C4-2B (cell line): Measurements from ENCODE around the gene BSND.

Experiments used
- CTCF ChIP-seq: fragments of 450-650 bp; conservative IDR thresholded peaks from 2 replicates; pipeline ENCODE4 v1.5.1; 2017; ENCODE audit warnings: mild to moderate bottlenecking
- ZFX ChIP-seq: fragments of 450-650 bp; IDR thresholded peaks from 2 replicates; pipeline ENCODE4 v1.6.1; 2017

GRCh38 chr1:55045430-55045829, 46.7 kb downstream of the BSND start:
- no peak for TF ChIP-seq CTCF
- TF ChIP-seq ZFX, result no peak
